Measurements from ENCODE around the gene SLC5A1. TPM values are rescaled to one million over a fixed set of nuclear protein-coding genes. Genes with fewer than 3 reads are reported as not detected.
A peak's percentile ranks its signal among the peaks of the same experiment; 100 is the strongest.

The SLC5A1 gene
- total and polyA plus RNA-seq, 2 of the 13 experiments (the other 11 are each of a cell fraction or from before 2014, with no cell fraction given), result not detected

GRCh38 chr22:32020117-32020516, 22.9 kb upstream of the SLC5A1 start (continued):
- TF ChIP-seq THAP7 (CRISPR knock-in tag; IDR thresholded peaks at IDR 0.05), result no peak
- no peak for TF ChIP-seq ATF5 (CRISPR knock-in tag; IDR thresholded peaks at IDR 0.05; ENCODE audit: low read depth)
- TF ChIP-seq MAFK (conservative IDR thresholded peaks at IDR 0.05 in 1 of 2, IDR thresholded peaks at IDR 0.05 in 1 of 2; ENCODE audit: low read length in 2 of 2), result peak; percentile 80 to 92
- TF ChIP-seq KDM2A (CRISPR knock-in tag; IDR thresholded peaks at IDR 0.05; ENCODE audit: borderline replicate concordance, low read depth), result no peak
- no peak for TF ChIP-seq ZNF430 (CRISPR knock-in tag; IDR thresholded peaks at IDR 0.05)
- TF ChIP-seq GFI1 (CRISPR knock-in tag; IDR thresholded peaks at IDR 0.05; ENCODE audit: borderline replicate concordance), result no peak
- TF ChIP-seq ZNF678 (CRISPR knock-in tag; IDR thresholded peaks at IDR 0.05), result no peak
- no peak for TF ChIP-seq FOXJ3 (CRISPR knock-in tag; IDR thresholded peaks at IDR 0.05; ENCODE audit: borderline replicate concordance)

GRCh38 chr22:32021716-32022115, 21.3 kb upstream of the SLC5A1 start:
- H3K4me1 ChIP-seq (ENCODE audit: insufficient read depth, low read length), result no peaks in the 10 kb centered on the region
- H3K79me2 ChIP-seq (ENCODE audit: insufficient read depth, low read length), result no peaks in the 10 kb centered on the region
- intact Hi-C loops (cut with micrococcal nuclease; ENCODE audit: unreplicated experiment) (no loop called here), in situ Hi-C loops (cut with HindIII; ENCODE audit: extremely low pct_ligation_motif_present, low pct_unique_long_range_greater_than_20kb) (no loop called here)
- no peaks in the 10 kb centered on the region for H3K36me3 ChIP-seq (replicated peaks in 1 of 2; ENCODE audit: control insufficient read depth in 1 of 2, insufficient read depth in 2 of 2, low read length in 2 of 2)
- no peaks in the 10 kb centered on the region for H4K20me1 ChIP-seq (ENCODE audit: insufficient read depth, low read length)
- TF ChIP-seq ZNF501 (CRISPR knock-in tag; IDR thresholded peaks at IDR 0.05) (no peak), DNMT1 (CRISPR knock-in tag; IDR thresholded peaks at IDR 0.05) (no peak), MATR3 (CRISPR knock-in tag; IDR thresholded peaks at IDR 0.05) (no peak), XRCC5 (optimal IDR thresholded peaks at IDR 0.05; ENCODE audit: low read length) (no peak), ZNF513 (CRISPR knock-in tag; conservative IDR thresholded peaks at IDR 0.05) (no peak), TIGD3 (CRISPR knock-in tag; IDR thresholded peaks at IDR 0.05; ENCODE audit: borderline replicate concordance) (no peak), PTBP1 (IDR thresholded peaks at IDR 0.05; ENCODE audit: low read depth, low read length, poor library complexity, severe bottlenecking) (no peak), ZSCAN5A (CRISPR knock-in tag; IDR thresholded peaks at IDR 0.05; ENCODE audit: borderline replicate concordance) (no peak), ZNF775 (CRISPR knock-in tag; IDR thresholded peaks at IDR 0.05; ENCODE audit: borderline replicate concordance) (no peak)
- no TSS peak for BruUV-seq (replicated peaks)
- H3K4me2 ChIP-seq (ENCODE audit: low read depth, low read length), result no peak overlapping the region
- H3K27me3 ChIP-seq (ENCODE audit: control insufficient read depth in 1 of 2, insufficient read depth in 2 of 2, low read length in 2 of 2), result no peaks in the 10 kb centered on the region
- no peak overlapping the region for H3K4me3 ChIP-seq (replicated peaks in 1 of 3; ENCODE audit: insufficient read depth in 1 of 3, low read depth in 2 of 3, low read length in 3 of 3)
- H2AFZ ChIP-seq (ENCODE audit: low read length), result no peak overlapping the region
- ATAC-seq (no peak), DNase-seq (ENCODE audit: low spot score) (no peak), FAIRE-seq (no peak)
- H3K27ac ChIP-seq (ENCODE audit: extremely low read length, insufficient read depth, low read length), result no peak overlapping the region
- H3K9ac ChIP-seq (ENCODE audit: insufficient read depth, low read depth, low read length), result no peak overlapping the region
- H3K9me3 ChIP-seq (ENCODE audit: low read length), result no peaks in the 10 kb centered on the region
- 1% methylated on average over 3 of the region's 3 CpGs for WGBS (ENCODE audit: low lambda C conversion rate)
- ChIA-PET POLR2A (no interaction called here), CTCF (ENCODE audit: low intra/inter-chr PET ratio, low total read pairs) (no interaction called here)

All from HepG2 (cell line).